ENCODE results near the gene WASF2.

The WASF2 gene

DNA sequence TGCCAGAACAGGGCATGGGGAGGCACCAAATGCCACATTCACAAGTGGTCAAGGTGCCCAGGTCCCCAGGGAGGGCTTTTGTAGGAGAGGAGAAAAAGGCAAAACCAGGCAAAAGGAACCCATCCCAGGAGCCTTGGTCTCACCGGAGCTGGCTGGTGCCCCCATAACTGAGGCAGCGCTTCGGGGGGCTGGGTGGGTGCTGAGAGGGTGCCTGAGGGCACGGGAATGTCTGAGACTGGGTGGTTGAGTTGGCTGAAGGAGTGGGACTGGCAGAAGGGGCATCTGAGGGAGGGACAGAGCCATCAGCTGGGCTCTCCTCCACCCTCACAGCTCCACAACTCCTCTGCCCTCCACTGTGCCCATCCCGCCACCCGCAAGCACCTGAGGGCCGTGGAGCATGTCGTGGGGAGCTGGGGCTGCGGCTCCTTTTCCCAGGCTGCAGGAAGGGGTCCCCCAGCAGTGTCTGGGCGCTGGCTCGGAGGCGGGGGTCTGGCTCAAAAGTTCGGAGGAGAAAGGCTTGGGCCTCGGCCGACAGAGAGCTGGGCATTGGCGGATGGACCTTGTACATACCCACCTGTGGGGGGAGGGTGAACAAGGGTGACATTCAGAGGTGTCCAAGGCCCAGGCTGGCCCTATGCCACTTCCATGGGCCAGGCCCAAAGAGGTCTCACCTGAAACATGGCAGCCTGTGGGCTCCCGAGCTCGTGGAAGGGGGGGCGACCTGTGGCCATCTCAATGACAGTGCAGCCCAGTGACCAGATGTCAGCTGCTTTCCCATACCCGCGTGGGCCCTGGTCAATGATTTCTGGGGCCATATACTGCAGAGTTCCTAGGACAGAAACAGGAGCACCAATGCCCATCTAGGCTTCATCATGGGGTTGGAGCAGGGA, 131.7 kb downstream of the WASF2 start:
- no peak overlapping the region for H3K4me3 ChIP-seq (ENCODE audit: low read length)
- no peaks in the 10 kb centered on the region for H3K27me3 ChIP-seq (ENCODE audit: insufficient read depth, low read length)
- no peaks in the 10 kb centered on the region for H3K9me3 ChIP-seq (ENCODE audit: low read length)
- H3K36me3 ChIP-seq (ENCODE audit: insufficient read depth, low read length), result peaks cover 7% of the 10 kb centered on the region
- H3K4me1 ChIP-seq (ENCODE audit: insufficient read depth, low read length), result no peaks in the 10 kb centered on the region
- no peak overlapping the region for H2AFZ ChIP-seq (ENCODE audit: low read depth, low read length)

DNA sequence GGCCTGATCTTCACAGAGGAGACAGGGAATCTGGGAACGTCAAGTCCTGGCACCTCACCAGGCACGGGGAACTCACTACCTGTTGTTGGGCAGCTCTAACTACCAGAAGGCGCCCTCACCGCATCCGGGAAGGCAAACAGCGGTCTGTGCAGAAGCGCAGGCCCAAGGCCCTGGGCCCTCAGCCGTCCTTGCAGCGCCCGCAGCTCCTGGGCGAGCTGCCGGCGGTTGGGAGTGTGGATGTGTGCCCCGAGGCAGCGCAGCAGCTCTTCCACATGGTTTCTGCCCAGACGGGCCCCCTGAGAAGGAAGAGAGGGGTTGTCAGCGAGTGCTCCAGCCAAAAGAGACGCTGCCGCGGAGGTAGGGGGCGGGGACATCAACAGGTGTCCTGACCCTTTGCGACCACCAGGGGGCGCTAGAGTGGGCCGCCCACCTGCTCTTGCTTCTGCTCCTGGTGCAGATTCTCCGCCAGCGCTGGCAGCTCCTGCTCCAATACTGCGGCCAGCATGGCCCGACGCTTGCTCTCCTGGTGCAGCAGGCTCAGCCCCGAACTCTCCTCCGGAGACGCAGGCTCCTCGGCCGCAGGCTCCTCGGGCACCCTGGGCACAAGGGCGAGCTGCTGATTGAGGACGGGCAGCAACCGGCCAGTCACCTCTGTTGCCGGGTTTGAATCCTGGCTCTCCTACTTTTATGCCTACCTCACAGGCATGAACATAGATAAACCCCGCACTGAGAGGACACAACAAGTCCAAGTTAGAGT, 132.5 kb downstream of the WASF2 start:
- H3K4me3 ChIP-seq (ENCODE audit: low read length), result no peak overlapping the region
- no peaks in the 10 kb centered on the region for H3K27me3 ChIP-seq (ENCODE audit: insufficient read depth, low read length)
- H3K36me3 ChIP-seq (ENCODE audit: insufficient read depth, low read length), result peaks cover 7% of the 10 kb centered on the region
- no peaks in the 10 kb centered on the region for H3K9me3 ChIP-seq (ENCODE audit: low read length)
- no peaks in the 10 kb centered on the region for H3K4me1 ChIP-seq (ENCODE audit: insufficient read depth, low read length)
- no peak overlapping the region for H2AFZ ChIP-seq (ENCODE audit: low read depth, low read length)

DNA sequence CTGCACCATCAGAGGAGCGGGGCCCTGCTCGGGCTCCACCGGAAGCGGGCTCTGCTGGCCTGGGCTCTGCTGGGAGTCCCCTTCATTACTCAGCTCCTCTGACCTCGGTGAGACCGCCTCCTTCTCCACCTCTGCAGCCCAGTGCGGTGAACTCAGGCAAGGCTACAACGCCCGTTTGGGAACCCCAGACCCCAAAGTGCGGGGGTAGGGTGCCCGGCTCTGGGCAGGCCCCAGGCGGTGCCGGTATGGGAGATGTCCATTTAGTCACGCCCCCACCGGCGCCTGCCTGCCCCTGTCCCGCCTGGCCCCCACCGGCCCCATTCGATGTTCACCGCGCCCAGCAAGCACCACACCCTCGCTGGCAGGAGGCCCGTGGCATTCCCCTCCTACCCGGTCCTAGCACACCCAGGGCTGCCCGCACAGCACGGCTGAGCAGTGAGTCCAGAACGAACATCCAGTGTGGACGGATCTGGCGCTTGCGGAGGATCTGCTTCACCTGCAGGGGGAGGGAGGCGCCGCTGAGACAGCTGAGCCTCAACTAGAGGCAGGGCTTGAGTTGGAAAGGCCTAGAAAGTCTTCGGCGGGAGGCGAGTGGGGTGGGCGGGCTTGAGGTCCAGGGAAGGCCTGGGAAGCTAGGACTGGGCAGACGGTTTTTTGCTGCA, 133.2 kb downstream of the WASF2 start:
- no peaks in the 10 kb centered on the region for H3K9me3 ChIP-seq (ENCODE audit: low read length)
- no peaks in the 10 kb centered on the region for H3K4me1 ChIP-seq (ENCODE audit: insufficient read depth, low read length)
- no peak overlapping the region for H2AFZ ChIP-seq (ENCODE audit: low read depth, low read length)
- no peaks in the 10 kb centered on the region for H3K27me3 ChIP-seq (ENCODE audit: insufficient read depth, low read length)
- H3K36me3 ChIP-seq (ENCODE audit: insufficient read depth, low read length), result peaks cover 7% of the 10 kb centered on the region
- no peak overlapping the region for H3K4me3 ChIP-seq (ENCODE audit: low read length)

DNA sequence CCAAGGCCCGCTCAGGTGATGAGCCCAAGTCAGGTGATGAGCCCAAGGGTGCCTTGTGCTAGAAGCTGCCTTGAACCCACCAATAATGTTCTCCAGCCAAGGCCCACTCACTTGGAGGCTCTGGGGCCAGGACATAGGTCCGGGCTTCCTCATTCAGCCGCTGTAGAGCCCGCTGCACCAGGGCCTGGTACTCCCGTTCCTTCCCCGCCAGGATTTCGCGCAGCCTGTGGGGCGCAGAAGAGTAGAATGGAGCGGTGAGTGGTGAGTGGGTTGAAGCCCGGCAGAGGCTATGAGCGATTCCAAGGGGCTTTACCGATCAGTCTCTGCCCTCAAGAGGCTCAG, 133.7 kb downstream of the WASF2 start:
- no peaks in the 10 kb centered on the region for H3K4me1 ChIP-seq (ENCODE audit: insufficient read depth, low read length)
- no peak overlapping the region for H3K4me3 ChIP-seq (ENCODE audit: low read length)
- no peak overlapping the region for H2AFZ ChIP-seq (ENCODE audit: low read depth, low read length)
- H3K27me3 ChIP-seq (ENCODE audit: insufficient read depth, low read length), result no peaks in the 10 kb centered on the region
- no peaks in the 10 kb centered on the region for H3K9me3 ChIP-seq (ENCODE audit: low read length)
- H3K36me3 ChIP-seq (ENCODE audit: insufficient read depth, low read length), result peaks cover 7% of the 10 kb centered on the region

DNA sequence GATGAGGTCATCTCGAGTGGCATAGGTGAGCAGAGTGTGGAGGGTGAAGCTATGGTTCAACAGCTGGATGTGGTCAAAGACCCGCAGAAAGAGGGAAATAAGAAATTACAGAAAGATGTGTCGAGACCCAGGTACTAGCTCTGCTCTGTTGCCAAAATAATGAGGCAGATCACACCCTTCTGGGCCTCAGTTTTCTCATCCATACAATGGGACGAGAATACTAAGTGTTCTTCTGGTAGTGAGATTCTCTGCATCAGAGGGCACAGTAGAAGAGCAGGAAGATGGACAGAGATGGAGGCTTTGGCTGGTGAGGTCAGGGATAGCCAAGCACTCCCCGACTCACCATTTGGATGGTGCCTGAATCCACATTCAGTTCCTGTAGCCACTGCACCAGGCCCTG, 134.3 kb downstream of the WASF2 start:
- no peak overlapping the region for H2AFZ ChIP-seq (ENCODE audit: low read depth, low read length)
- no peaks in the 10 kb centered on the region for H3K9me3 ChIP-seq (ENCODE audit: low read length)
- no peak overlapping the region for H3K4me3 ChIP-seq (ENCODE audit: low read length)
- H3K4me1 ChIP-seq (ENCODE audit: insufficient read depth, low read length), result no peaks in the 10 kb centered on the region
- peaks cover 7% of the 10 kb centered on the region for H3K36me3 ChIP-seq (ENCODE audit: insufficient read depth, low read length)
- no peaks in the 10 kb centered on the region for H3K27me3 ChIP-seq (ENCODE audit: insufficient read depth, low read length)
